ENCODE results near the gene CASZ1. TPM values are rescaled to one million over a fixed set of nuclear protein-coding genes. Genes with fewer than 3 reads are reported as not detected.

Gene CASZ1
- total RNA-seq, 1 experiment from 2014 or later, result 3.9 TPM

DNA sequence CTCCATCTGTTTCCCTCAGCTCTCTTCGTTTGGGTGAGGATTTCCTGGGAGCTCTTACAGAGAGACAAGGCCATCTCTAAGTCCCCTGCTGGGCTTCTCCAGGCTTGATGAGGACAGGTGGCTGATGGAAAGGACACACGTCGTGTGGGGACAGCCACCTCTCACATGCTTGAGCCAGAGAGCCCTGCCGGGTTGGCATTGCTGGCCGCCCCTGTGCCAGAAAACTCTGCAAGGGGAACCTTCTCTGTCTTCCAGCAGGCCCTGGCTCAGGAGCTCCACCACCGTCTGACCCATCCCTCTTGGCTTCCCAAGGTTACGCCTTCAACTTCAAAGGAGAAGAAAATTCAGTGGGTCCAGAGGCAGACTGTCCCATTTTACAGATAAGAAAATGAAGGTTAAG, 82.8 kb downstream of the CASZ1 start:
- H3K4me1 ChIP-seq (ENCODE audit: insufficient read depth, low read length), result peaks cover 2% of the 10 kb centered on the region; the same call in 1 of the 2 replicates

More for the DNA sequence above, 82.8 kb downstream of the CASZ1 start:
- Histone ChIP-seq H3K79me1 (ENCODE audit: insufficient read depth, low read depth, low read length, poor library complexity, severe bottlenecking) (no peaks in the 10 kb centered on the region), H3K27ac (ENCODE audit: insufficient read length, low read depth, low read length) (no peak overlapping the region), H2BK5ac (ENCODE audit: insufficient read length, low read length) (no peak overlapping the region), H4K91ac (ENCODE audit: insufficient read length, low read depth, low read length) (no peak overlapping the region), H3K56ac (ENCODE audit: insufficient read length, low read depth, low read length) (no peak overlapping the region), H3K4ac (ENCODE audit: low read depth, low read length) (no peak overlapping the region), H3K23ac (ENCODE audit: insufficient read length, low read depth, low read length) (no peak overlapping the region), H3K4me2 (ENCODE audit: insufficient read depth, insufficient read length, low read length) (no peak overlapping the region), H3K9me3 (ENCODE audit: control insufficient read depth, low read depth, low read length) (no peaks in the 10 kb centered on the region), H2BK20ac (ENCODE audit: low read depth, low read length, poor library complexity, severe bottlenecking) (no peak overlapping the region), H2BK15ac (ENCODE audit: low read depth, low read length) (no peak overlapping the region), H2AK5ac (ENCODE audit: insufficient read length, low read length) (no peak overlapping the region), H3K23me2 (ENCODE audit: insufficient read length, low read depth, low read length, poor library complexity, severe bottlenecking) (no peaks in the 10 kb centered on the region), H3K9ac (ENCODE audit: extremely low read depth, insufficient read length, low read length) (no peak overlapping the region), H3K14ac (ENCODE audit: insufficient read depth, low read length) (no peak overlapping the region), H4K5ac (ENCODE audit: insufficient read length, low read depth, low read length) (no peak overlapping the region), H3K18ac (ENCODE audit: insufficient read length, low read depth, low read length) (no peak overlapping the region), H2AFZ (ENCODE audit: low read length) (no peak overlapping the region), H2BK120ac (ENCODE audit: low read depth, low read length, poor library complexity, severe bottlenecking) (no peak overlapping the region), H3K79me2 (ENCODE audit: insufficient read depth, low read length) (no peaks in the 10 kb centered on the region), H2BK12ac (ENCODE audit: insufficient read length, low read depth, low read length) (no peak overlapping the region), H3K27me3 (ENCODE audit: insufficient read depth, low read length) (no peaks in the 10 kb centered on the region), H4K8ac (replicated peaks; ENCODE audit: insufficient read length, low read depth, low read length) (no peak overlapping the region), H3T11ph (ENCODE audit: low read length) (no peak overlapping the region), H4K20me1 (ENCODE audit: control insufficient read depth, insufficient read depth, insufficient read length) (no peaks in the 10 kb centered on the region)
- Mint-ChIP-seq H3K9me3 (no peaks in the 10 kb centered on the region), H3K27ac (no peak overlapping the region), H3K36me3 (ENCODE audit: insufficient read depth in 1 of 3, low read depth in 3 of 3) (no peaks in the 10 kb centered on the region), H3K4me3 (no peak overlapping the region), H3K4me1 (peaks cover 27 to 51% of the 10 kb centered on the region in 2 experiments), H3K27me3 (ENCODE audit: low read depth) (no peaks in the 10 kb centered on the region; the same call in 1 of the 2 replicates)
- DNase-seq, result no peak
- no CpG with 5 or more reads among the region's 7 CpGs for WGBS (ENCODE audit: extremely low coverage, insufficient read length, low lambda C conversion rate)
- no peak for TF ChIP-seq CTCF (conservative IDR thresholded peaks at IDR 0.05)

Measured in H9 (cell line).